IMR-90 (cell line): Measurements from ENCODE around the gene RALGPS1. TPM values are rescaled to one million over a fixed set of nuclear protein-coding genes. Genes with fewer than 3 reads are reported as not detected.

ENCODE experiments used
- ATAC-seq: fragments of 200-7000 bp; cut with Tn5 transposase; 2 replicates; pipeline ENCODE4 v1.9.1; 2020; ENCODE audit warnings: low read depth, mild to moderate bottlenecking, moderate library complexity
- BruUV-seq: library from RNA; stranded (reverse); fragments of 400-500 nt; replicated peaks from 2 replicates; lab custom pipeline; 2021; lab: Mats Ljungman, UMichigan
- CTCF ChIA-PET: fragments of 300-600 bp; formaldehyde crosslinking; extraction: SDS; loops from one replicate; lab custom pipeline; 2021; ENCODE audit warnings: antibody characterized with exemption; lab: Yijun Ruan, JAX
- POLR2A ChIA-PET: fragments of 300-600 bp; sonication (Branson Sonifier 250); formaldehyde crosslinking; loops from one replicate; lab custom pipeline; 2022; ENCODE audit warnings: antibody characterized with exemption; ENCODE audit not compliant: unreplicated experiment; lab: Charles Lee
- DNase-seq: peaks from one replicate; pipeline ENCODE4 v3.0.0; 2013
- H2AFZ ChIP-seq: replicated peaks from 2 replicates; pipeline ENCODE3; 2013; ENCODE audit warnings: low read length, mild to moderate bottlenecking; ENCODE audit not compliant: poor library complexity
- H2AK5ac ChIP-seq: 2 replicates; pipeline ENCODE4 v1.6.1; 2013; ENCODE audit warnings: low read depth, low read length, inconsistent platforms
- H2AK9ac ChIP-seq: replicated peaks from 2 replicates; pipeline ENCODE3; 2013; ENCODE audit warnings: mild to moderate bottlenecking, low read depth, low read length, moderate library complexity; ENCODE audit not compliant: poor library complexity
- H2BK120ac ChIP-seq: 2 replicates; pipeline ENCODE4 v1.6.1; 2013; ENCODE audit warnings: low read depth, low read length, inconsistent platforms
- H2BK15ac ChIP-seq: 3 replicates; pipeline ENCODE4 v1.6.1; 2013; ENCODE audit warnings: low read depth, low read length, inconsistent platforms
- H2BK20ac ChIP-seq: 2 replicates; pipeline ENCODE4 v1.6.1; 2013; ENCODE audit warnings: low read depth, mild to moderate bottlenecking, inconsistent platforms, low read length, moderate library complexity
- H2BK5ac ChIP-seq: 2 replicates; pipeline ENCODE4 v1.6.1; 2013; ENCODE audit warnings: mild to moderate bottlenecking, low read depth, low read length, inconsistent platforms; ENCODE audit not compliant: poor library complexity, severe bottlenecking
- H3K14ac ChIP-seq: replicated peaks from 2 replicates; pipeline ENCODE4 v1.6.1; 2013; ENCODE audit warnings: low read depth, low read length, inconsistent platforms
- H3K18ac ChIP-seq: 2 replicates; pipeline ENCODE4 v1.6.1; 2013; ENCODE audit warnings: low read depth, low read length, control low read depth
- H3K23ac ChIP-seq: 2 replicates; pipeline ENCODE4 v1.6.1; 2013; ENCODE audit warnings: low read depth, low read length, inconsistent platforms
- H3K27ac ChIP-seq: 2 replicates; pipeline ENCODE4 v1.5.1; 2013; ENCODE audit warnings: mild to moderate bottlenecking, control low read depth, low read length; ENCODE audit not compliant: insufficient read depth
- H3K27me3 ChIP-seq: 2 replicates; pipeline ENCODE4 v1.6.1; 2013; ENCODE audit warnings: low read length; ENCODE audit not compliant: control insufficient read depth, insufficient read depth
- H3K36me3 ChIP-seq: 2 replicates; pipeline ENCODE4 v1.6.1; 2013; ENCODE audit warnings: low read length, mixed read lengths; ENCODE audit not compliant: control insufficient read depth, insufficient read depth
- H3K4ac ChIP-seq: 2 replicates; pipeline ENCODE4 v1.6.1; 2013; ENCODE audit warnings: low read depth, low read length, inconsistent platforms
- H3K4me1 ChIP-seq: 2 replicates; pipeline ENCODE4 v1.6.1; 2013; ENCODE audit warnings: low read length, mixed read lengths; ENCODE audit not compliant: control insufficient read depth, insufficient read depth
- H3K4me2 ChIP-seq: 2 replicates; pipeline ENCODE4 v1.6.1; 2013; ENCODE audit warnings: low read depth, mild to moderate bottlenecking, control low read depth, low read length, moderate library complexity
- H3K4me3 ChIP-seq: 2 replicates; pipeline ENCODE4 v1.5.1; 2013; ENCODE audit warnings: low read depth, mild to moderate bottlenecking, control low read depth, low read length, moderate library complexity; ENCODE audit not compliant: insufficient read depth
- H3K56ac ChIP-seq: 2 replicates; pipeline ENCODE4 v1.6.1; 2013; ENCODE audit warnings: low read length, inconsistent platforms; ENCODE audit not compliant: insufficient read depth; ENCODE audit errors: extremely low read depth
- H3K79me1 ChIP-seq, 2 experiments: 2 replicates each; pipeline ENCODE4 v1.6.1; 2013; ENCODE audit warnings: low read length in 2 of 2, inconsistent platforms in 1 of 2, low read depth in 1 of 2
- H3K9ac ChIP-seq: 2 replicates; pipeline ENCODE4 v1.6.1; 2013; ENCODE audit warnings: low read depth, low read length, control low read depth
- H3K9me1 ChIP-seq: 2 replicates; pipeline ENCODE4 v1.6.1; 2013; ENCODE audit warnings: low read length, inconsistent platforms; ENCODE audit not compliant: insufficient read depth
- H3K9me3 ChIP-seq: 2 replicates; pipeline ENCODE4 v1.6.1; 2013; ENCODE audit warnings: low read length; ENCODE audit not compliant: control insufficient read depth, insufficient read depth
- H4K20me1 ChIP-seq: 2 replicates; pipeline ENCODE4 v1.6.1; 2013; ENCODE audit warnings: low read length, inconsistent platforms; ENCODE audit not compliant: insufficient read depth
- H4K5ac ChIP-seq: 2 replicates; pipeline ENCODE4 v1.6.1; 2013; ENCODE audit warnings: mild to moderate bottlenecking, low read depth, low read length, control low read depth
- H4K8ac ChIP-seq, 2 experiments: 2 replicates each; pipeline ENCODE4 v1.6.1; 2013; ENCODE audit warnings: low read depth in 2 of 2, low read length in 2 of 2, control low read depth in 1 of 2, inconsistent platforms in 1 of 2
- H4K91ac ChIP-seq: 2 replicates; pipeline ENCODE4 v1.6.1; 2013; ENCODE audit warnings: low read depth, low read length, inconsistent platforms; ENCODE audit not compliant: insufficient read depth
- CTCF ChIP-seq: conservative IDR thresholded peaks from 2 replicates; pipeline ENCODE4 v1.5.1; 2012; ENCODE audit warnings: mild to moderate bottlenecking, low read depth, low read length, improper control_type of control experiment
- FOS ChIP-seq: fragments of 150-350 bp; IDR thresholded peaks from 2 replicates; pipeline ENCODE4 v1.6.1; 2016; ENCODE audit warnings: low read depth, low read length
- RCOR1 ChIP-seq: IDR thresholded peaks from 2 replicates; pipeline ENCODE4 v1.6.1; 2012; ENCODE audit warnings: mild to moderate bottlenecking, low read length, improper control_type of control experiment; ENCODE audit not compliant: insufficient replicate concordance
- USF2 ChIP-seq: fragments of 150-350 bp; IDR thresholded peaks from 2 replicates; pipeline ENCODE4 v1.6.1; 2017; ENCODE audit warnings: mild to moderate bottlenecking, antibody characterized with exemption, low read length, low read depth
- WGBS, 2 experiments: methylation state at CpG; one replicate each; pipeline versions ENCODE4 v1.1.5 to v1.1.7; 2013; ENCODE audit warnings: missing lambda C conversion rate in 2 of 2; ENCODE audit not compliant: insufficient read length in 1 of 2; ENCODE audit errors: extremely low coverage in 2 of 2; 5-methylcytosine and 5-hydroxymethylcytosine counted together
- dilution Hi-C: fragments of 300-500 bp; cut with HindIII; formaldehyde crosslinking; loops from one replicate; pipeline ENCODE4 v1.14.3; 2018; ENCODE audit warnings: low sequenced_read_pairs; ENCODE audit not compliant: unreplicated experiment
- in situ Hi-C: fragments of 300-500 bp; cut with MboI; formaldehyde crosslinking; loops from 3 replicates; pipeline ENCODE4 v1.14.3; 2019; ENCODE audit warnings: low sequenced_read_pairs, inconsistent platforms, mixed read lengths
- intact Hi-C: fragments of 100-400 bp; cut with micrococcal nuclease; formaldehyde crosslinking; loops from 2 replicates; pipeline ENCODE4 v1.10.0; 2022
- polyA plus RNA-seq, 3 experiments: library from polyadenylated mRNA; depleted of rRNA; stranded (reverse); fragments of >200 nt; gene quantifications; 2 replicates each; pipeline ENCODE4 v1.2.3, GENCODE V29; 2012; ENCODE audit warnings: low replicate concordance in 1 of 3
- total RNA-seq: library from RNA; depleted of rRNA; stranded (reverse); fragments of >200 nt; gene quantifications from 2 replicates; pipeline ENCODE4 v1.2.3, GENCODE V29; 2012
- TF ChIP-seq, protein P1 (sequence below): fragments of 150-350 bp; IDR thresholded peaks from 2 replicates; pipeline ENCODE4 v1.6.1; 2016; ENCODE audit warnings: low read depth, mild to moderate bottlenecking, low read length, moderate library complexity, borderline replicate concordance

The RALGPS1 gene
- total and polyA plus RNA-seq, 2 of the 4 experiments (the other 2 are of a cell fraction): 0.90 to 2.8 TPM

DNA sequence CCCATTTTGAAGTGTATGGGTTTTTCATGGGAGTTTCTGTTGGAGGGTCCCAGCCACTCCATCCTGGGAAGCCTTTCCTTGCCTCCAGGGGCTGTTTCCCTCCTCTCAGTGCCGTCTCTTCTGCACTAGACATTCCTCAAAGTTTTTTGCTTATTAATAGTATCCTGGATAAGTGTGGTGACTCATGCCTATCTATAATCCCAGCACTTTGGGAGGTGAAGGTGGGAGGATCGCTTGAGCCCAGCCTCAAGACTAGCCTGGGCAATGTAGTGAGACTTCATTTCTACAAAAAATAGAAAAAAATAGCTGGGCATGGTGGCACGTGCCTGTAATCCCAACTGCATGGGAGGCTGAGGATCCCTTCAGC lies 43.1 kb downstream of the RALGPS1 start:
- ATAC-seq (peak; percentile 79), DNase-seq (peak; percentile 64)
- Histone ChIP-seq H3K9ac (no peak overlapping the region), H3K36me3 (no peaks in the 10 kb centered on the region), H3K4me1 (peaks cover 19% of the 10 kb centered on the region), H2AK5ac (0 out of 2 replicates have a peak overlapping the region, but pooled peaks have one; percentile 91), H3K27ac (peak overlapping the region; percentile 52; the same call in 1 of the 2 replicates), H3K18ac (peak overlapping the region; percentile 69; the same call in 1 of the 2 replicates), H2AFZ (no peak overlapping the region), H3K56ac (no peak overlapping the region), H2AK9ac (no peak overlapping the region), H2BK5ac (peak overlapping the region; percentile 71), H2BK15ac (peak overlapping the region; percentile 64; the same call in 2 of the 3 replicates), H3K27me3 (no peaks in the 10 kb centered on the region), H3K4ac (peak overlapping the region; percentile 75), H3K23ac (peak overlapping the region; percentile 63), H4K20me1 (no peaks in the 10 kb centered on the region), H4K5ac (no peak overlapping the region), H4K8ac (peak overlapping the region in 1 of 2 experiments; percentile 65; a peak in 3 of 4 replicates), H2BK20ac (peak overlapping the region; percentile 71), H3K9me1 (peaks cover 24% of the 10 kb centered on the region), H3K4me3 (no peak overlapping the region), H3K4me2 (0 out of 2 replicates have a peak overlapping the region, but pooled peaks have one; percentile 6), H2BK120ac (peak overlapping the region; percentile 82), H3K79me1 (no peaks in the 10 kb centered on the region), H4K91ac (peak overlapping the region; percentile 69; the same call in 1 of the 2 replicates), H3K14ac (peak overlapping the region; percentile 62), H3K9me3 (no peaks in the 10 kb centered on the region)
- in situ Hi-C loops: no loop called here
- ChIA-PET CTCF (no interaction called here), POLR2A (no interaction called here)
- dilution Hi-C loops: no loop called here
- no TSS peak for BruUV-seq
- WGBS, 2 experiments: 40% methylated on average over 1 of the region's 3 CpGs; no CpG with 5 or more reads in 1 of the 2 experiments
- intact Hi-C loops: no loop called here
- TF ChIP-seq USF2 (no peak), FOS (peak; percentile 63; the same call in 1 of the 2 replicates), RCOR1 (no peak), CTCF (0 out of 2 replicates have a peak, but pooled peaks have one; percentile 3)
- TF ChIP-seq, protein P1, sequence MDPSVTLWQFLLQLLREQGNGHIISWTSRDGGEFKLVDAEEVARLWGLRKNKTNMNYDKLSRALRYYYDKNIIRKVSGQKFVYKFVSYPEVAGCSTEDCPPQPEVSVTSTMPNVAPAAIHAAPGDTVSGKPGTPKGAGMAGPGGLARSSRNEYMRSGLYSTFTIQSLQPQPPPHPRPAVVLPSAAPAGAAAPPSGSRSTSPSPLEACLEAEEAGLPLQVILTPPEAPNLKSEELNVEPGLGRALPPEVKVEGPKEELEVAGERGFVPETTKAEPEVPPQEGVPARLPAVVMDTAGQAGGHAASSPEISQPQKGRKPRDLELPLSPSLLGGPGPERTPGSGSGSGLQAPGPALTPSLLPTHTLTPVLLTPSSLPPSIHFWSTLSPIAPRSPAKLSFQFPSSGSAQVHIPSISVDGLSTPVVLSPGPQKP: no peak
